Glutamatergic neuron (in vitro differentiated cells): ENCODE measurements around the gene MAP3K15. TPM values are rescaled to one million over a fixed set of nuclear protein-coding genes. Genes with fewer than 3 reads are reported as not detected.
A peak's percentile ranks its signal among the peaks of the same experiment; 100 is the strongest.

Source experiments
- DNase-seq: peaks from one replicate; pipeline ENCODE4 v3.0.0; 2022
- H3K27ac Mint-ChIP-seq: one replicate; pipeline ENCODE4 v1.8.0; 2020; ENCODE audit warnings: mild to moderate bottlenecking, mixed read lengths, inconsistent platforms; ENCODE audit not compliant: unreplicated experiment
- H3K27me3 Mint-ChIP-seq: one replicate; pipeline ENCODE4 v1.8.0; 2020; ENCODE audit warnings: mild to moderate bottlenecking, moderate library complexity, mixed read lengths, inconsistent platforms; ENCODE audit not compliant: unreplicated experiment
- H3K36me3 Mint-ChIP-seq: one replicate; pipeline ENCODE4 v1.8.0; 2020; ENCODE audit warnings: mild to moderate bottlenecking, mixed read lengths, inconsistent platforms; ENCODE audit not compliant: unreplicated experiment
- H3K4me1 Mint-ChIP-seq: one replicate; pipeline ENCODE4 v1.8.0; 2020; ENCODE audit warnings: mild to moderate bottlenecking, low read depth, mixed read lengths, inconsistent platforms; ENCODE audit not compliant: unreplicated experiment
- H3K4me3 Mint-ChIP-seq: one replicate; pipeline ENCODE4 v1.8.0; 2020; ENCODE audit warnings: mild to moderate bottlenecking, mixed read lengths, inconsistent platforms; ENCODE audit not compliant: unreplicated experiment
- H3K9me3 Mint-ChIP-seq: one replicate; pipeline ENCODE4 v1.8.0; 2020; ENCODE audit warnings: mild to moderate bottlenecking, moderate library complexity, mixed read lengths, inconsistent platforms; ENCODE audit not compliant: unreplicated experiment
- CTCF ChIP-seq: fragments of 200-600 bp; sonication (generic); IDR thresholded peaks from one replicate; pipeline ENCODE4 v1.5.0; 2021; ENCODE audit not compliant: partially characterized antibody, unreplicated experiment
- total RNA-seq: library from RNA; stranded (reverse); fragmentation: NEBNext Ultra II Directional; extraction: Animal tissue kit (Norgen Biotek cat#: 25700); gene quantifications from one replicate; pipeline ENCODE4 v1.2.1, GENCODE V29; 2021; ENCODE audit not compliant: unreplicated experiment

The MAP3K15 gene
- total RNA-seq, 1 donor from 2014 or later = 0.37 TPM

- TF ChIP-seq CTCF = no peak
- no peaks in the 10 kb centered on the region for H3K36me3 Mint-ChIP-seq
- no peaks in the 10 kb centered on the region for H3K9me3 Mint-ChIP-seq
- no peak overlapping the region for H3K27ac Mint-ChIP-seq
- H3K4me1 Mint-ChIP-seq = no peaks in the 10 kb centered on the region
- DNase-seq = no peak
- H3K27me3 Mint-ChIP-seq = peaks cover 2% of the 10 kb centered on the region
- H3K4me3 Mint-ChIP-seq = no peak overlapping the region
Observed at GRCh38 chrX:19541931-19542330, 26.6 kb upstream of the MAP3K15 start.

- Mint-ChIP-seq H3K9me3 (no peaks in the 10 kb centered on the region), H3K36me3 (no peaks in the 10 kb centered on the region), H3K4me3 (no peak overlapping the region), H3K4me1 (peaks cover 3% of the 10 kb centered on the region), H3K27ac (no peak overlapping the region), H3K27me3 (peaks cover 2% of the 10 kb centered on the region)
- TF ChIP-seq CTCF = no peak
- DNase-seq = no peak
Observed at GRCh38 chrX:19541196-19541595, 25.9 kb upstream of the MAP3K15 start.

GRCh38 chrX:19540076-19540475 is 24.8 kb upstream of the MAP3K15 start:
- no peak overlapping the region for H3K4me3 Mint-ChIP-seq
- H3K27ac Mint-ChIP-seq = no peak overlapping the region
- no peak for DNase-seq
- TF ChIP-seq CTCF = no peak
- H3K36me3 Mint-ChIP-seq = no peaks in the 10 kb centered on the region
- H3K9me3 Mint-ChIP-seq = no peaks in the 10 kb centered on the region
- peaks cover 2% of the 10 kb centered on the region for H3K27me3 Mint-ChIP-seq
- peaks cover 5% of the 10 kb centered on the region for H3K4me1 Mint-ChIP-seq

GRCh38 chrX:19539665-19540064 is 24.4 kb upstream of the MAP3K15 start:
- Mint-ChIP-seq H3K9me3 (no peaks in the 10 kb centered on the region), H3K27me3 (peaks cover 2% of the 10 kb centered on the region), H3K4me3 (no peak overlapping the region), H3K4me1 (peaks cover 5% of the 10 kb centered on the region), H3K36me3 (no peaks in the 10 kb centered on the region), H3K27ac (no peak overlapping the region)
- no peak for TF ChIP-seq CTCF
- DNase-seq = no peak

GRCh38 chrX:19535476-19535875 is 20.2 kb upstream of the MAP3K15 start:
- TF ChIP-seq CTCF = peak; percentile 27
- Mint-ChIP-seq H3K36me3 (no peaks in the 10 kb centered on the region), H3K9me3 (no peaks in the 10 kb centered on the region), H3K27me3 (no peaks in the 10 kb centered on the region), H3K4me3 (no peak overlapping the region), H3K27ac (no peak overlapping the region), H3K4me1 (peaks cover 5% of the 10 kb centered on the region)
- DNase-seq = no peak
